Epithelial cell of proximal tubule (primary cell): Measurements from ENCODE around the gene GALNT2. TPM values are rescaled to one million over a fixed set of nuclear protein-coding genes. Genes with fewer than 3 reads are reported as not detected.
A peak's percentile ranks its signal among the peaks of the same experiment; 100 is the strongest.

Experiments
- DNase-seq: peaks from one replicate; pipeline ENCODE4 v3.0.0-alpha.2; 2011; ENCODE audit warnings: low read depth
- H3K4me3 ChIP-seq: 2 replicates; pipeline ENCODE4 v1.5.1; 2011; ENCODE audit warnings: low read depth, mild to moderate bottlenecking, low read length
- CTCF ChIP-seq: conservative IDR thresholded peaks from 2 replicates; pipeline ENCODE4 v1.5.1; 2012; ENCODE audit warnings: low read depth, mild to moderate bottlenecking, low read length
- total RNA-seq: library from RNA; depleted of rRNA; stranded (reverse); fragments of >200 nt; gene quantifications from 2 replicates; pipeline ENCODE4 v1.2.3, GENCODE V29; 2015

GALNT2 gene
- total RNA-seq, 1 donor from 2014 or later: 52.1 TPM

- DNase-seq: no peak
- TF ChIP-seq CTCF: no peak
- H3K4me3 ChIP-seq: no peak overlapping the region
These were observed 46.7 kb downstream of the GALNT2 start for GRCh38 chr1:230113593-230114236.

- TF ChIP-seq CTCF: no peak
- no peak overlapping the region for H3K4me3 ChIP-seq
- no peak for DNase-seq
These were observed 47.2 kb downstream of the GALNT2 start for GRCh38 chr1:230114237-230114651.

GRCh38 chr1:230117694-230118093 lies 50.7 kb downstream of the GALNT2 start:
- no peak for DNase-seq
- no peak overlapping the region for H3K4me3 ChIP-seq
- TF ChIP-seq CTCF: no peak

- no peak overlapping the region for H3K4me3 ChIP-seq
- no peak for DNase-seq
- no peak for TF ChIP-seq CTCF
These were observed 52.3 kb downstream of the GALNT2 start for GRCh38 chr1:230119340-230119739.

- no peak for TF ChIP-seq CTCF
- no peak overlapping the region for H3K4me3 ChIP-seq
- no peak for DNase-seq
These were observed 53.4 kb downstream of the GALNT2 start for GRCh38 chr1:230120289-230120920.

- DNase-seq: no peak
- H3K4me3 ChIP-seq: no peak overlapping the region
- peak; percentile 71 for TF ChIP-seq CTCF
These were observed 53.9 kb downstream of the GALNT2 start for GRCh38 chr1:230120921-230121381.

GRCh38 chr1:230121950-230122349 lies 54.9 kb downstream of the GALNT2 start:
- TF ChIP-seq CTCF: no peak
- no peak overlapping the region for H3K4me3 ChIP-seq

More at GRCh38 chr1:230121950-230122349, 54.9 kb downstream of the GALNT2 start:
- DNase-seq: no peak
